Measurements from ENCODE around the gene GALNT2.

Gene GALNT2

DNA sequence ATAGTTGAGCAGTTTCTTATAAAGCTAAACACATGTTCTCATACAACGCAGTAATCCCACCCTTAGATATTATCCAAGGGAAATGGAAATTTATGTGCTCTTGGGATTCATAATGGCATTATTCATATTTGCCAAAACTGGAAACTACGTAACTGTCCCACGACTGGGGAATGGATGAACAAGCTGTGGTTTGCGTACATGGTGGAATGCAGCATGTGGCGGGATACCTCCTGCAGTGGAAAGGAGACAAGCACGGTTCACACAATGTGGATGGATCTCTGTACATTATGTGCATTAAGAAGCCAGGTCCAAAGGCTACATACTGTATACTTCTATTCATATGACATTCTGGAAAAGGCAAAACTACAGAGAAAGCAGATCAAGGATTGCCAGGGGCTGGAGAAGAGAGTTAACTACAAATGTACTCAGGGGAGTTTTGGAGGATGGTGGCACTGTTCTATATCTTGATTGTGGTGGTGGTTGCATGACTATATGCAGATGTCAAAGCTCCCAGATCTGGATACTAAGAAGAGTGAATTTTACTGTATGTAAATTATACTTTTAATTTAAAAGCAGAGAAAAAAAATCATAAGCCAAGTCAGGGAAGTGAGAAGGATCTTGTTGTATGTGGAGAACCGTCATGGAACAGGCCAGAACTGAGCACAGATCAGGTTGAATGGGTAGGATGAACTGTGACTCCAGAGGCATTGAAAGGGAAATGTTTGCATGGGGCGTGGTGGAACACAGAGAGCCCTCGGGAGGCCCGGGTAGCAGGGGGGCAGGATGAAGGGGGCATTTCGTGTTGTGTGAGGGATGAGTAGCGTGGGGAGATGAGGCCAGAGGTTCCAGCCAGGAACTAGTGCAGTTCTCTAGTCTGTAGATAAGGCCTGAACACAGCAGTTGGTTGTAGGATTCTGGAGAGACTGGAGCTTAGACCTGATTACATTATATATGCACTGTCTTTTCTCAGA lies 90.7 kb downstream of the GALNT2 start:
- no peak overlapping the region for H3K56ac ChIP-seq (ENCODE audit: low read length)
- no peak overlapping the region for H3K4ac ChIP-seq (ENCODE audit: low read depth, low read length)
- no CpG with 5 or more reads among the region's 12 CpGs for WGBS (ENCODE audit: extremely low coverage, insufficient coverage, low lambda C conversion rate)
- H3K36me3 ChIP-seq (ENCODE audit: control insufficient read depth, insufficient read depth, low read length): no peaks in the 10 kb centered on the region
- H4K5ac ChIP-seq (ENCODE audit: low read length): no peak overlapping the region
- no peak overlapping the region for H4K8ac ChIP-seq (ENCODE audit: low read depth, low read length)
- H3K4me1 ChIP-seq (ENCODE audit: control insufficient read depth, low read depth, low read length): no peaks in the 10 kb centered on the region
- H3K27ac ChIP-seq (ENCODE audit: low read depth, low read length): no peak overlapping the region
- no peak overlapping the region for H2BK120ac ChIP-seq (ENCODE audit: low read depth, low read length)
- H2BK5ac ChIP-seq (ENCODE audit: low read length): no peak overlapping the region
- H3K4me3 ChIP-seq (ENCODE audit: low read length): no peak overlapping the region
- H3K18ac ChIP-seq (ENCODE audit: low read length): no peak overlapping the region
- H3K79me2 ChIP-seq (ENCODE audit: control insufficient read depth, insufficient read depth, low read length): no peaks in the 10 kb centered on the region
- H3K4me2 ChIP-seq (ENCODE audit: low read length): no peak overlapping the region
- no peak overlapping the region for H3K23ac ChIP-seq (ENCODE audit: low read length)
- no peak overlapping the region for H3K9ac ChIP-seq (ENCODE audit: low read length)
- no peak overlapping the region for H2BK15ac ChIP-seq (replicated peaks; ENCODE audit: low read depth)
- no peak overlapping the region for H2AK5ac ChIP-seq (ENCODE audit: low read length)
- no peaks in the 10 kb centered on the region for H3K27me3 ChIP-seq (ENCODE audit: insufficient read depth, low read length, poor library complexity)
- peaks cover 15% of the 10 kb centered on the region for H3K79me1 ChIP-seq (ENCODE audit: low read length)
- DNase-seq: no peak

GRCh38 chr1:230158415-230159291 lies 91.6 kb downstream of the GALNT2 start:
- Histone ChIP-seq H3K79me1 (ENCODE audit: low read length) (peaks cover 16% of the 10 kb centered on the region), H3K4ac (ENCODE audit: low read depth, low read length) (no peak overlapping the region), H2BK120ac (ENCODE audit: low read depth, low read length) (no peak overlapping the region), H2AK5ac (ENCODE audit: low read length) (no peak overlapping the region), H4K8ac (ENCODE audit: low read depth, low read length) (no peak overlapping the region), H3K56ac (ENCODE audit: low read length) (no peak overlapping the region), H3K27ac (ENCODE audit: low read depth, low read length) (no peak overlapping the region), H3K9ac (ENCODE audit: low read length) (no peak overlapping the region), H3K18ac (ENCODE audit: low read length) (no peak overlapping the region), H3K4me1 (ENCODE audit: control insufficient read depth, low read depth, low read length) (no peaks in the 10 kb centered on the region), H3K27me3 (ENCODE audit: insufficient read depth, low read length, poor library complexity) (no peaks in the 10 kb centered on the region), H4K5ac (ENCODE audit: low read length) (no peak overlapping the region), H2BK5ac (ENCODE audit: low read length) (no peak overlapping the region), H3K4me2 (ENCODE audit: low read length) (no peak overlapping the region), H2BK15ac (replicated peaks; ENCODE audit: low read depth) (no peak overlapping the region), H3K23ac (ENCODE audit: low read length) (no peak overlapping the region), H3K36me3 (ENCODE audit: control insufficient read depth, insufficient read depth, low read length) (no peaks in the 10 kb centered on the region), H3K79me2 (ENCODE audit: control insufficient read depth, insufficient read depth, low read length) (no peaks in the 10 kb centered on the region), H3K4me3 (ENCODE audit: low read length) (no peak overlapping the region)
- DNase-seq: no peak
- no CpG with 5 or more reads among the region's 12 CpGs for WGBS (ENCODE audit: extremely low coverage, insufficient coverage, low lambda C conversion rate)

- WGBS (ENCODE audit: extremely low coverage, insufficient coverage, low lambda C conversion rate): no CpG with 5 or more reads among the region's 6 CpGs
- H2AK5ac ChIP-seq (ENCODE audit: low read length): no peak overlapping the region
- no peak overlapping the region for H3K18ac ChIP-seq (ENCODE audit: low read length)
- H3K4me1 ChIP-seq (ENCODE audit: control insufficient read depth, low read depth, low read length): no peaks in the 10 kb centered on the region
- H3K36me3 ChIP-seq (ENCODE audit: control insufficient read depth, insufficient read depth, low read length): no peaks in the 10 kb centered on the region
- H4K8ac ChIP-seq (ENCODE audit: low read depth, low read length): no peak overlapping the region
- peaks cover 16% of the 10 kb centered on the region for H3K79me1 ChIP-seq (ENCODE audit: low read length)
- H2BK120ac ChIP-seq (ENCODE audit: low read depth, low read length): no peak overlapping the region
- H3K56ac ChIP-seq (ENCODE audit: low read length): no peak overlapping the region
- no peak overlapping the region for H4K5ac ChIP-seq (ENCODE audit: low read length)
- H3K4ac ChIP-seq (ENCODE audit: low read depth, low read length): no peak overlapping the region
- no peak overlapping the region for H2BK5ac ChIP-seq (ENCODE audit: low read length)
- H3K23ac ChIP-seq (ENCODE audit: low read length): no peak overlapping the region
- H3K27ac ChIP-seq (ENCODE audit: low read depth, low read length): no peak overlapping the region
- no peak overlapping the region for H2BK15ac ChIP-seq (replicated peaks; ENCODE audit: low read depth)
- H3K4me3 ChIP-seq (ENCODE audit: low read length): no peak overlapping the region
- H3K9ac ChIP-seq (ENCODE audit: low read length): no peak overlapping the region
- no peaks in the 10 kb centered on the region for H3K27me3 ChIP-seq (ENCODE audit: insufficient read depth, low read length, poor library complexity)
- no peaks in the 10 kb centered on the region for H3K79me2 ChIP-seq (ENCODE audit: control insufficient read depth, insufficient read depth, low read length)
- no peak overlapping the region for H3K4me2 ChIP-seq (ENCODE audit: low read length)
- DNase-seq: no peak
Measured at GRCh38 chr1:230159580-230159979, 92.5 kb downstream of the GALNT2 start.

GRCh38 chr1:230160957-230161771 lies 94.1 kb downstream of the GALNT2 start:
- no peak overlapping the region for H3K4ac ChIP-seq (ENCODE audit: low read depth, low read length)
- H3K27ac ChIP-seq (ENCODE audit: low read depth, low read length): no peak overlapping the region
- no peaks in the 10 kb centered on the region for H3K36me3 ChIP-seq (ENCODE audit: control insufficient read depth, insufficient read depth, low read length)
- H2AK5ac ChIP-seq (ENCODE audit: low read length): no peak overlapping the region
- no peak overlapping the region for H3K18ac ChIP-seq (ENCODE audit: low read length)
- WGBS (ENCODE audit: extremely low coverage, insufficient coverage, low lambda C conversion rate): no CpG with 5 or more reads among the region's 8 CpGs
- no peak overlapping the region for H2BK120ac ChIP-seq (ENCODE audit: low read depth, low read length)
- H3K4me2 ChIP-seq (ENCODE audit: low read length): no peak overlapping the region
- no peaks in the 10 kb centered on the region for H3K79me2 ChIP-seq (ENCODE audit: control insufficient read depth, insufficient read depth, low read length)
- H2BK15ac ChIP-seq (replicated peaks; ENCODE audit: low read depth): no peak overlapping the region
- no peak overlapping the region for H4K8ac ChIP-seq (ENCODE audit: low read depth, low read length)
- H3K56ac ChIP-seq (ENCODE audit: low read length): no peak overlapping the region
- no peak overlapping the region for H3K4me3 ChIP-seq (ENCODE audit: low read length)
- no peak overlapping the region for H3K9ac ChIP-seq (ENCODE audit: low read length)
- no peaks in the 10 kb centered on the region for H3K4me1 ChIP-seq (ENCODE audit: control insufficient read depth, low read depth, low read length)
- no peak for DNase-seq
- no peak overlapping the region for H4K5ac ChIP-seq (ENCODE audit: low read length)
- H2BK5ac ChIP-seq (ENCODE audit: low read length): no peak overlapping the region
- no peaks in the 10 kb centered on the region for H3K27me3 ChIP-seq (ENCODE audit: insufficient read depth, low read length, poor library complexity)
- H3K23ac ChIP-seq (ENCODE audit: low read length): no peak overlapping the region
- peaks cover 18% of the 10 kb centered on the region for H3K79me1 ChIP-seq (ENCODE audit: low read length)

DNA sequence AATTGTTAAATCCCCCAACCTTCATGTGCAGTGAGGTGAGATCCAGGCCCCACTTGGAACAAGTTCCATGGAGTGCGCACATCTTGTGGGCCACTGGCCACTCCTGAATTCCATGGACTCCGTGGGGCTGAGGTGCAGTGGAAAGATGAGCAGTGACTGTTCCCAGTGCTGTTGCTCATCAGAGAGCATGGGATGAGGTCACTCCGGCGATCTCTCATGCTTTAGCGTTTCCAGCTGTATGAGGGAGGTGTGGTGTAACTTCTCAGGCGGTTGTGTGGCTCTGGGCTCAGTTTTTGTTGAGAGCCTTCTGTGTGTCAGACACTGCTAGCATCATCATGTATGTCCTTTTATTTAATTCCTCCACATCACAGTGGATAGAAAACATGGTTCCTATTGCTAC lies 96.2 kb downstream of the GALNT2 start:
- H3K36me3 ChIP-seq (ENCODE audit: control insufficient read depth, insufficient read depth, low read length): no peaks in the 10 kb centered on the region
- no peak overlapping the region for H2BK5ac ChIP-seq (ENCODE audit: low read length)
- H3K9ac ChIP-seq (ENCODE audit: low read length): no peak overlapping the region
- peaks cover 14% of the 10 kb centered on the region for H3K79me1 ChIP-seq (ENCODE audit: low read length)
- H4K8ac ChIP-seq (ENCODE audit: low read depth, low read length): no peak overlapping the region
- no peak overlapping the region for H3K23ac ChIP-seq (ENCODE audit: low read length)
- no peak for DNase-seq
- no peak overlapping the region for H3K4ac ChIP-seq (ENCODE audit: low read depth, low read length)
- H3K4me1 ChIP-seq (ENCODE audit: control insufficient read depth, low read depth, low read length): no peaks in the 10 kb centered on the region
- H2BK15ac ChIP-seq (replicated peaks; ENCODE audit: low read depth): no peak overlapping the region
- no peak overlapping the region for H3K56ac ChIP-seq (ENCODE audit: low read length)
- H3K18ac ChIP-seq (ENCODE audit: low read length): no peak overlapping the region
- H3K27ac ChIP-seq (ENCODE audit: low read depth, low read length): no peak overlapping the region
- H3K27me3 ChIP-seq (ENCODE audit: insufficient read depth, low read length, poor library complexity): no peaks in the 10 kb centered on the region
- H3K79me2 ChIP-seq (ENCODE audit: control insufficient read depth, insufficient read depth, low read length): no peaks in the 10 kb centered on the region
- H3K4me3 ChIP-seq (ENCODE audit: low read length): no peak overlapping the region
- H4K5ac ChIP-seq (ENCODE audit: low read length): no peak overlapping the region
- H2AK5ac ChIP-seq (ENCODE audit: low read length): no peak overlapping the region
- no CpG with 5 or more reads among the region's 6 CpGs for WGBS (ENCODE audit: extremely low coverage, insufficient coverage, low lambda C conversion rate)
- no peak overlapping the region for H2BK120ac ChIP-seq (ENCODE audit: low read depth, low read length)
- no peak overlapping the region for H3K4me2 ChIP-seq (ENCODE audit: low read length)

Data from mesendoderm (in vitro differentiated cells).